HepG2 (cell line): ENCODE measurements around the gene NAT9. TPM values are rescaled to one million over a fixed set of nuclear protein-coding genes. Genes with fewer than 3 reads are reported as not detected.

ENCODE experiments used
- BORCS8-MEF2B ChIP-seq: sonication (generic); formaldehyde crosslinking; IDR thresholded peaks from 2 replicates; pipeline ENCODE4 v1.8.0; 2022; ENCODE audit warnings: mild to moderate bottlenecking, missing genetic modification reagents
- ETV5 ChIP-seq: IDR thresholded peaks from 2 replicates; pipeline ENCODE4 v1.6.1; 2018; ENCODE audit warnings: missing biosample characterization, missing genetic modification reagents, inconsistent platforms, borderline replicate concordance
- FLYWCH1 ChIP-seq: sonication (generic); formaldehyde crosslinking; IDR thresholded peaks from 2 replicates; pipeline ENCODE4 v1.8.1; 2023; ENCODE audit warnings: mild to moderate bottlenecking, missing genetic modification reagents
- RBM39 ChIP-seq: fragments of 200-400 bp; formaldehyde crosslinking; IDR thresholded peaks from one replicate; pipeline ENCODE4 v1.6.1; 2018; ENCODE audit warnings: antibody characterized with exemption, mild to moderate bottlenecking, low read depth, low read length; ENCODE audit not compliant: poor library complexity, severe bottlenecking
- SALL1 ChIP-seq: sonication (generic); formaldehyde crosslinking; IDR thresholded peaks from 2 replicates; pipeline ENCODE4 v1.8.0; 2022; ENCODE audit warnings: mild to moderate bottlenecking, missing genetic modification reagents
- SKI ChIP-seq: fragments of 450-650 bp; IDR thresholded peaks from one replicate; pipeline ENCODE4 v1.6.1; 2018; ENCODE audit warnings: mild to moderate bottlenecking; ENCODE audit not compliant: partially characterized antibody
- ZIK1 ChIP-seq: sonication (generic); formaldehyde crosslinking; IDR thresholded peaks from 2 replicates; pipeline ENCODE4 v1.5.0; 2020; ENCODE audit warnings: mild to moderate bottlenecking, low read depth, missing genetic modification reagents, borderline replicate concordance
- ZNF350 ChIP-seq: sonication (generic); formaldehyde crosslinking; IDR thresholded peaks from 2 replicates; pipeline ENCODE4 v1.4.0; 2020; ENCODE audit warnings: mild to moderate bottlenecking, low read depth, missing genetic modification reagents, borderline replicate concordance
- ZSCAN20 ChIP-seq: sonication (generic); formaldehyde crosslinking; IDR thresholded peaks from 2 replicates; pipeline ENCODE4 v1.4.0; 2020; ENCODE audit warnings: missing genetic modification reagents, mild to moderate bottlenecking, borderline replicate concordance
- polyA plus RNA-seq, 8 experiments: library from polyadenylated mRNA; depleted of rRNA in 3 of 8; stranded (reverse) in 7 of 8; unstranded in 1 of 8; fragments of >200 nt; fragmentation: Illumina TruSeq in 4 of 8; extraction: Trizol in 4 of 8; gene quantifications; 2 replicates each; pipeline versions ENCODE4 v1.2.1 to v1.2.3, GENCODE V29; 2011 to 2016; ENCODE audit warnings: low read depth in 4 of 8, missing spikeins in 1 of 8, mixed read lengths in 1 of 8; ENCODE audit not compliant: insufficient read depth in 1 of 8
- total RNA-seq, 5 experiments: library from RNA; depleted of rRNA; stranded (reverse); fragments of >200 nt; fragmentation: Illumina TruSeq; extraction: Trizol; gene quantifications; 2 replicates each; pipeline ENCODE4 v1.2.3, GENCODE V29; 2016; ENCODE audit warnings: low read depth in 1 of 5
- TF ChIP-seq, protein P1 (sequence below): IDR thresholded peaks from 2 replicates; pipeline ENCODE4 v1.4.0; 2020; ENCODE audit warnings: mild to moderate bottlenecking, missing genetic modification reagents
- TF ChIP-seq, protein P2 (sequence below): sonication (generic); formaldehyde crosslinking; conservative IDR thresholded peaks from 2 replicates; pipeline ENCODE4 v1.4.0; 2020; ENCODE audit warnings: missing genetic modification reagents
- TF ChIP-seq, protein P3 (sequence below): sonication (generic); formaldehyde crosslinking; IDR thresholded peaks from 2 replicates; pipeline ENCODE4 v1.4.0; 2020; ENCODE audit warnings: missing genetic modification reagents

NAT9 gene
- total and polyA plus RNA-seq, 2 of the 13 experiments (the other 11 are each of a cell fraction or from before 2014, with no cell fraction given), result 39.7 to 44.2 TPM

DNA sequence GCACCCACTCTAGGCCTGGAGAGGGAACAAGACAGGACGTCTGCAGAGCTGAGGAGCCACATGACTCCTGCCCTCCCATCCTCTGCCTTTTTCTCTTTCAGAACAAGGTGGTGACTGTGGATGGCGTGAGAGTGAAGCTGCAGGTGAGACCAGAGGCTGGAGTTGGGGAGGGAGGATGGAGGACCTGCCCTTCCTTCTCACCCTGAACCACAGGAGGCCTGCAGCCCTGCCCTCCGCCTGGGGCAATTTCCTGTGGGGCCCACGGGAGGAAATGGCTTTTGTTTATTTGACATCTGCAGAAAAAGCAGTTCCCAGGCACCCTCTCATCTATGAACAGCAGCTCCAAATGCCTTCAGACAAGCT, 34.0 kb downstream of the NAT9 start (continued):
- TF ChIP-seq, protein P1, sequence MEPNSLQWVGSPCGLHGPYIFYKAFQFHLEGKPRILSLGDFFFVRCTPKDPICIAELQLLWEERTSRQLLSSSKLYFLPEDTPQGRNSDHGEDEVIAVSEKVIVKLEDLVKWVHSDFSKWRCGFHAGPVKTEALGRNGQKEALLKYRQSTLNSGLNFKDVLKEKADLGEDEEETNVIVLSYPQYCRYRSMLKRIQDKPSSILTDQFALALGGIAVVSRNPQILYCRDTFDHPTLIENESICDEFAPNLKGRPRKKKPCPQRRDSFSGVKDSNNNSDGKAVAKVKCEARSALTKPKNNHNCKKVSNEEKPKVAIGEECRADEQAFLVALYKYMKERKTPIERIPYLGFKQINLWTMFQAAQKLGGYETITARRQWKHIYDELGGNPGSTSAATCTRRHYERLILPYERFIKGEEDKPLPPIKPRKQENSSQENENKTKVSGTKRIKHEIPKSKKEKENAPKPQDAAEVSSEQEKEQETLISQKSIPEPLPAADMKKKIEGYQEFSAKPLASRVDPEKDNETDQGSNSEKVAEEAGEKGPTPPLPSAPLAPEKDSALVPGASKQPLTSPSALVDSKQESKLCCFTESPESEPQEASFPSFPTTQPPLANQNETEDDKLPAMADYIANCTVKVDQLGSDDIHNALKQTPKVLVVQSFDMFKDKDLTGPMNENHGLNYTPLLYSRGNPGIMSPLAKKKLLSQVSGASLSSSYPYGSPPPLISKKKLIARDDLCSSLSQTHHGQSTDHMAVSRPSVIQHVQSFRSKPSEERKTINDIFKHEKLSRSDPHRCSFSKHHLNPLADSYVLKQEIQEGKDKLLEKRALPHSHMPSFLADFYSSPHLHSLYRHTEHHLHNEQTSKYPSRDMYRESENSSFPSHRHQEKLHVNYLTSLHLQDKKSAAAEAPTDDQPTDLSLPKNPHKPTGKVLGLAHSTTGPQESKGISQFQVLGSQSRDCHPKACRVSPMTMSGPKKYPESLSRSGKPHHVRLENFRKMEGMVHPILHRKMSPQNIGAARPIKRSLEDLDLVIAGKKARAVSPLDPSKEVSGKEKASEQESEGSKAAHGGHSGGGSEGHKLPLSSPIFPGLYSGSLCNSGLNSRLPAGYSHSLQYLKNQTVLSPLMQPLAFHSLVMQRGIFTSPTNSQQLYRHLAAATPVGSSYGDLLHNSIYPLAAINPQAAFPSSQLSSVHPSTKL (CRISPR knock-in tag), result no peak
- TF ChIP-seq, protein P2, sequence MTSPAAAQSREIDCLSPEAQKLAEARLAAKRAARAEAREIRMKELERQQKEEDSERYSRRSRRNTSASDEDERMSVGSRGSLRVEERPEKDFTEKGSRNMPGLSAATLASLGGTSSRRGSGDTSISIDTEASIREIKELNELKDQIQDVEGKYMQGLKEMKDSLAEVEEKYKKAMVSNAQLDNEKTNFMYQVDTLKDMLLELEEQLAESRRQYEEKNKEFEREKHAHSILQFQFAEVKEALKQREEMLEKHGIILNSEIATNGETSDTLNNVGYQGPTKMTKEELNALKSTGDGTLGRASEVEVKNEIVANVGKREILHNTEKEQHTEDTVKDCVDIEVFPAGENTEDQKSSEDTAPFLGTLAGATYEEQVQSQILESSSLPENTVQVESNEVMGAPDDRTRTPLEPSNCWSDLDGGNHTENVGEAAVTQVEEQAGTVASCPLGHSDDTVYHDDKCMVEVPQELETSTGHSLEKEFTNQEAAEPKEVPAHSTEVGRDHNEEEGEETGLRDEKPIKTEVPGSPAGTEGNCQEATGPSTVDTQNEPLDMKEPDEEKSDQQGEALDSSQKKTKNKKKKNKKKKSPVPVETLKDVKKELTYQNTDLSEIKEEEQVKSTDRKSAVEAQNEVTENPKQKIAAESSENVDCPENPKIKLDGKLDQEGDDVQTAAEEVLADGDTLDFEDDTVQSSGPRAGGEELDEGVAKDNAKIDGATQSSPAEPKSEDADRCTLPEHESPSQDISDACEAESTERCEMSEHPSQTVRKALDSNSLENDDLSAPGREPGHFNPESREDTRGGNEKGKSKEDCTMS (CRISPR knock-in tag), result no peak
- TF ChIP-seq FLYWCH1 (CRISPR knock-in tag) (no peak), RBM39 (no peak), ZIK1 (CRISPR knock-in tag) (no peak), ZNF350 (no peak), BORCS8-MEF2B (CRISPR knock-in tag) (no peak), SKI (no peak), SALL1 (CRISPR knock-in tag) (peak; percentile 31; the same call in 1 of the 2 replicates), ETV5 (CRISPR knock-in tag) (peak; percentile 56; the same call in 1 of the 2 replicates), ZSCAN20 (CRISPR knock-in tag) (no peak)
- TF ChIP-seq, protein P3, sequence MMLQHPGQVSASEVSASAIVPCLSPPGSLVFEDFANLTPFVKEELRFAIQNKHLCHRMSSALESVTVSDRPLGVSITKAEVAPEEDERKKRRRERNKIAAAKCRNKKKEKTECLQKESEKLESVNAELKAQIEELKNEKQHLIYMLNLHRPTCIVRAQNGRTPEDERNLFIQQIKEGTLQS (CRISPR knock-in tag), result no peak
